Measurements from ENCODE around the gene HOXA9.

Gene HOXA9

DNA sequence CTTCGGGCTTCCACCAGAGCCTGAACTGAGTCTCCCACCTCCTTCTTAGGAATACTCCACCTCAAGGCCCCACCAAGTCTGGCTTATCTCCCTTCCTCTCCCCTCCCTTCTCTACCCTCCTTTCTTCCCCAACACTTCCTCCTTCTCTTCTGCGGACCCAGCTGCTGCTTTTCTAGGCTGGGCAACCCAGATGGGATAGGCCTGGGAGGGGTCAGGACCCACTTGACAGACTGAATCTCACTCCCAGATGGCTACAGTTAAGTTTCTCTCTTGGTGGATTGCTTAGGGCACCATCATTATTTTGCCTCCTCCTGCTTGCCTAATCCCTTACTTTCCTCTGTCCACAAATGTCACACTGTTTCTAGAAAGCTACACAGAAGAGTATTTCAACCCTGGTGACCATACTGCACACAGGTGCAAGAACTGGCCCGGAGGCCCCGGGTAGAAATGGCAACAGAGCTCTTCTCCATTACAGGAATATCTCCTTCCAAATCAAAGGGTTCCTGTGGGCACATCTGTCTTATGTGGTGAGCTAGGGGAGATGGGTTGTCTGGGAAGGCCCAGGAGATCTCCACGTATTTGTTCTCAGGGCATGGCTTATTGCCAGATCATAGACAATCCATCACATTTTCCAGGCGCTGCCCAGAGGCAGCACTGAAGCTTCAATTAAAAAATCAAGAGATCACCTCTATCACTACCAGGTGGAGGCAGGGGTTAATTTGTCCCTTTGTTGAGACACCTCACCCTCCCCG lies 24.8 kb upstream of the HOXA9 start:
- Histone ChIP-seq H3K9me3 (ENCODE audit: control insufficient read depth, low read length) (no peaks in the 10 kb centered on the region), H3K4me1 (ENCODE audit: control insufficient read depth, insufficient read depth, low read length) (peaks cover 26% of the 10 kb centered on the region), H3K27me3 (ENCODE audit: control insufficient read depth, insufficient read depth, low read length) (peaks cover 99% of the 10 kb centered on the region), H3K36me3 (ENCODE audit: control insufficient read depth, insufficient read depth, low read length) (no peaks in the 10 kb centered on the region), H3K9ac (ENCODE audit: low read length) (no peak overlapping the region), H3K4me3 (ENCODE audit: low read length) (no peak overlapping the region)

DNA sequence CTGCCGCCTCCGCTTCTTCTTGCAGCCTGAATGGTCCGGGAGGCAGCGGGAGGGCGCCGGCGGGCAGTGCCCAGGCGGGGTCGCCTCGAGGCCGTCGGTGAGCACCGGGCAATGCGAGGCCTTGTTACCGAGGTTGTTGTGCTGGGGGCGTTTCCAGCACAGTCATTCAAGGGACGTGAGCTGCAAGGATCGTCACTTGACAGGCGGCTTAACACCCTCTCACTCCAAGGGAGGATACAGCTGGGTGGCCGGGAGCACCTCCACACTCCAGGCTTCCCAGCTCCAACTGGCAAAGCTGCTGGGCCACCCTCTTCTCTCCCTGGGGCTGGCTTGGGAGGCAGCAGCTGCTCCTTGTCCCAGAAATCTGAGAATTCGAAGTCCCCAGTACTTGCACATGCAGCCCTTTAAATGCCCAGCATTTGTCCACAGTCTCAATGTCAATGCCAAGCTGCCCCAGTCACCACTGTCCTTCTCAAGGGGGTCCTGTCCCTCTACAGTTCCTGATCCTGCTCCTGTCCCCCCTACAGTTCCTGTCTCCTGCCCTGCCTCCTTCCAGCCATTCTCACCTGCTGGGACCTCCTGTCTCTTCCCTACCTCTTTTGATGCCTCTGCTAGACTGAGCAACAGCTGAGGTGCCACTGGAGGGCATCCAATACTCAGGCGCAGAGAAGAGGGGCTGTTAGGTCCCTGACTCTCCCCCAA lies 24.1 kb upstream of the HOXA9 start:
- Histone ChIP-seq H3K4me1 (ENCODE audit: control insufficient read depth, insufficient read depth, low read length) (peaks cover 33% of the 10 kb centered on the region), H3K27me3 (ENCODE audit: control insufficient read depth, insufficient read depth, low read length) (peaks cover 99% of the 10 kb centered on the region), H3K9me3 (ENCODE audit: control insufficient read depth, low read length) (no peaks in the 10 kb centered on the region), H3K36me3 (ENCODE audit: control insufficient read depth, insufficient read depth, low read length) (no peaks in the 10 kb centered on the region), H3K9ac (ENCODE audit: low read length) (no peak overlapping the region), H3K4me3 (ENCODE audit: low read length) (no peak overlapping the region)

- Histone ChIP-seq H3K4me3 (ENCODE audit: low read length) (no peak overlapping the region), H3K9ac (ENCODE audit: low read length) (no peak overlapping the region), H3K9me3 (ENCODE audit: control insufficient read depth, low read length) (no peaks in the 10 kb centered on the region), H3K4me1 (ENCODE audit: control insufficient read depth, insufficient read depth, low read length) (peaks cover 40% of the 10 kb centered on the region), H3K27me3 (ENCODE audit: control insufficient read depth, insufficient read depth, low read length) (peaks cover 98% of the 10 kb centered on the region), H3K36me3 (ENCODE audit: control insufficient read depth, insufficient read depth, low read length) (no peaks in the 10 kb centered on the region)
These were observed 23.3 kb upstream of the HOXA9 start for GRCh38 chr7:27188386-27189294.

DNA sequence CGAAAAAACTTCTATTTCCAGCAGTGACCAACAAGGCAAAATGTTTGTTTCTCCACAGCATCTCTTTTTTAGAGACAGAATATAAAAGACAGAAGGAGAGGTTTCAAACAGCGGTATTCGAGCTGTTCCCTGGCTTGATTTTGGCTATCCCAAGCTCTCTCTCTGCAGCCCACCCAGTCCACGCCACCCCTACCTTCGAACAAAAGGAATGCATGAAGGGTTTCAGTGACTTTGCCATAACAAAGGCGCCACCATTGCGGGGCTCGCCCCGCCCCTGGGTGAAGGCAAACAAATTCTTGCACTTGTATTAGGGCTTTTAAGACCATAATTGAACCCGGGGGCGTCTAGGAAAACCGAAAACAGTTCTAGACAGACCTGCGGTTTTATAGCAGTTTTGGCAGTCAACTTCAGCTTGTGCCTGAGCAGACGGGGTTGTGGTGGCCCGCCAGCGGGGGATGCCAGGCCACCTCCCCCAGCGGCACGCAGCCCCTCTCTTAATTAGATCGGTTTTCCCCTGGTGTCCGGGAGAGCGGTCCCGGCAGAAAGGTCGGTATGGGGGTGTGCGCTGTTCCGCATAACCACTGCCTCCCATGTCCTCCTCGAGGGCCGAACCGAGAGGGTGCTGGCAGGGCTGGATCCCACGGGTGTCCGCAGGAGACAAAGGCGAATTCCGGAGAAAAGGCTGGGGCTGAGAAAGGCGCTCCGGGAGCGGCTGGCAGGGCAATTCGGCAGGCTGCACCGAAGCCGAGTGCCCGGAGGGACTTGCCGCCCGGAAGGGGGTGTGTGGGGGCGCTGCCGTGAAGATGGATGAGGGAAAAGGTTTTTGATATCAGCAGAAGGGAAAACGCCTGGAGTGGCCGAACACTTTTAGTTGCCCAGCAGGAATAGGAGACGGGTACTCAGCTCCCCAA lies 22.4 kb upstream of the HOXA9 start:
- no peaks in the 10 kb centered on the region for H3K36me3 ChIP-seq (ENCODE audit: control insufficient read depth, insufficient read depth, low read length)
- no peak overlapping the region for H3K4me3 ChIP-seq (ENCODE audit: low read length)
- H3K9me3 ChIP-seq (ENCODE audit: control insufficient read depth, low read length), result no peaks in the 10 kb centered on the region
- peaks cover 40% of the 10 kb centered on the region for H3K4me1 ChIP-seq (ENCODE audit: control insufficient read depth, insufficient read depth, low read length)
- H3K9ac ChIP-seq (ENCODE audit: low read length), result no peak overlapping the region
- H3K27me3 ChIP-seq (ENCODE audit: control insufficient read depth, insufficient read depth, low read length), result peaks cover 98% of the 10 kb centered on the region

GRCh38 chr7:27186668-27187474 lies 21.5 kb upstream of the HOXA9 start:
- peaks cover 35% of the 10 kb centered on the region for H3K4me1 ChIP-seq (ENCODE audit: control insufficient read depth, insufficient read depth, low read length)
- peaks cover 98% of the 10 kb centered on the region for H3K27me3 ChIP-seq (ENCODE audit: control insufficient read depth, insufficient read depth, low read length)
- H3K4me3 ChIP-seq (ENCODE audit: low read length), result no peak overlapping the region
- H3K9ac ChIP-seq (ENCODE audit: low read length), result no peak overlapping the region
- no peaks in the 10 kb centered on the region for H3K9me3 ChIP-seq (ENCODE audit: control insufficient read depth, low read length)
- H3K36me3 ChIP-seq (ENCODE audit: control insufficient read depth, insufficient read depth, low read length), result no peaks in the 10 kb centered on the region

- no peak overlapping the region for H3K4me3 ChIP-seq (ENCODE audit: low read length)
These were observed 20.7 kb upstream of the HOXA9 start for GRCh38 chr7:27185854-27186667.

DNA sequence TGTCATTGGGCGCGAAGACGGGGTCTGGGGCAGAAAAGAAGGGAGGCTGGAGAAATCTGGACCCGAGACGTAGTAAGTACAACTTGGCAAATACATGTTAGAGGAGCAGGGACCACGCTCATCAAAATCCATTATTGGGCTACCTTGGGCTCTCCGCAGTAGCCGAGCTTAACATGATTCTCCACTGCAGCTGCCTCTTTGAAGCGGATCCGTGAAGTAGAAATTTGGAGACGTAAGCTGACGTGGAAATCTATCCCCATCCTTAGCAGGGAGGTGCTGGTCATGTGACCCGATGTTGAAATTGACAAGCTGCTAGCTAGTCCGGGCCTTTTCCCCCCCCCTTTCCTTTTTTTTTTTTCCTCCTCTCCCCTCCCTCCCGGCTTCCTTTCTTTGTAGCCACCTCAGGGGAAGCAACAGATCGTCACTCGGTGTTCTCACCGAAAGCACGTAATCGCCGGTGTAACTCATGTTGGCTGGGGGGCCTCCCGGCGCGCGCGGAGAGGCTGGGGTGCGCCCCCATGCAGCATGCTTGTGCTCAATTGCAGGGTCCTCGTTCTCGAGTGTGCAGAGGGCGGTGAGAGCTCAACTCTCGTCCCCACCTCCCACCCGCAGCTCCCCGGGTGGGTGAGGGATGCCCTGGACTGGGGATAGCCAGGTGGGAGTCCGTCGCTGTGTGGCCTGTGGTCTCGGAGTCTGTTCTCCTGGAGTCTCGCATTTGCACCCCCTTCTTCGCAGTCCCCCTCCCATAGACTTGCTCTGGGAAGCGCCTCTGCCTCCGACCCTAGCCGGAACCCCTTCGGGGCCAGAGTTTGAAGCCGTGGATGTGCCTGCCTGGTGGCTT lies 19.9 kb upstream of the HOXA9 start, which contains the start of gene HOXA11:
Gene HOXA11 (minus strand): TSS at position 220 of the 841 bp plus-strand sequence. CDS start 88 bp downstream, at position 132.
- peaks cover 32% of the 10 kb centered on the region for H3K4me1 ChIP-seq (ENCODE audit: control insufficient read depth, insufficient read depth, low read length)
- H3K9ac ChIP-seq (ENCODE audit: low read length), result no peak within 1 kb of the TSS
- H3K36me3 ChIP-seq (ENCODE audit: control insufficient read depth, insufficient read depth, low read length), result no peaks in the 10 kb centered on the region
- H3K4me3 ChIP-seq (ENCODE audit: low read length), result no peak within 1 kb of the TSS
- peaks cover 96% of the 10 kb centered on the region for H3K27me3 ChIP-seq (ENCODE audit: control insufficient read depth, insufficient read depth, low read length)
- H3K9me3 ChIP-seq (ENCODE audit: control insufficient read depth, low read length), result no peaks in the 10 kb centered on the region

More at GRCh38 chr7:27185854-27186667, 20.7 kb upstream of the HOXA9 start:
- H3K9me3 ChIP-seq (ENCODE audit: control insufficient read depth, low read length), result no peaks in the 10 kb centered on the region
- H3K36me3 ChIP-seq (ENCODE audit: control insufficient read depth, insufficient read depth, low read length), result no peaks in the 10 kb centered on the region
- H3K27me3 ChIP-seq (ENCODE audit: control insufficient read depth, insufficient read depth, low read length), result peaks cover 96% of the 10 kb centered on the region
- H3K4me1 ChIP-seq (ENCODE audit: control insufficient read depth, insufficient read depth, low read length), result peaks cover 32% of the 10 kb centered on the region
- no peak overlapping the region for H3K9ac ChIP-seq (ENCODE audit: low read length)

DNA sequence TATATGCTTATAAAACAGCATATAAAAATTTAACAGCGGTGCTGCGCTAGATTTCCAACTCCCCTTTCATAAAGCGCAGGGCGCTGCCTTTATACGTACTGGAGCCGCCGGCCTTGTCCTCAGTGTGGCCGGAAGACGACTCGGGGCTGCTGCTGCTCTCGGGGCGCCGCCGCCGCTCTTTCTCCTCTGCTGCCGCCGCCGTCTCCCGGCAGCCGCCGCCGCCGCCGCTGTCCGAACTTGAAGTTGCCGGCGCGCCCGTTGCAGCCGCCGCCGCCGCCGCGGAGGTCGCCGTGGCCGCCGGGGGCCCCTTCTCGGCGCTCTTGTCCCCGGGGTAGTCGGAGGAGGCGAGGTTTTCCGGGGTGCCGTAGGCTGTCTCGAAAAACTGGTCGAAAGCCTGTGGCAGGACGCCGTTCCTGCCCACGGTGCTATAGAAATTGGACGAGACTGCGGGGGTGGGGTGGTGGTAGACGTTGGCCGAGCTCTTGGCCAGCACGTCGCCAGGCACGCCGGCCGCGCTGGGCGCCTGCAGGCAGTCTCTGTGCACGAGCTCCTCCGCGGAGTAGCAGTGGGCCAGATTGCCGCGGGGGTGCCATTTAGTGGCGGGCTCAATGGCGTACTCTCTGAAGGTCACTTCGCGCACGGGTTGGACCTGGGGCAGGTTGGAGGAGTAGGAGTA lies 19.1 kb upstream of the HOXA9 start:
- Histone ChIP-seq H3K9ac (ENCODE audit: low read length) (no peak overlapping the region), H3K27me3 (ENCODE audit: control insufficient read depth, insufficient read depth, low read length) (peaks cover 96% of the 10 kb centered on the region), H3K9me3 (ENCODE audit: control insufficient read depth, low read length) (no peaks in the 10 kb centered on the region), H3K36me3 (ENCODE audit: control insufficient read depth, insufficient read depth, low read length) (no peaks in the 10 kb centered on the region), H3K4me3 (ENCODE audit: low read length) (no peak overlapping the region), H3K4me1 (ENCODE audit: control insufficient read depth, insufficient read depth, low read length) (peaks cover 38% of the 10 kb centered on the region)

- Histone ChIP-seq H3K27me3 (ENCODE audit: control insufficient read depth, insufficient read depth, low read length) (peaks cover 96% of the 10 kb centered on the region), H3K36me3 (ENCODE audit: control insufficient read depth, insufficient read depth, low read length) (no peaks in the 10 kb centered on the region), H3K4me1 (ENCODE audit: control insufficient read depth, insufficient read depth, low read length) (peaks cover 38% of the 10 kb centered on the region), H3K9me3 (ENCODE audit: control insufficient read depth, low read length) (no peaks in the 10 kb centered on the region), H3K9ac (ENCODE audit: low read length) (no peak overlapping the region), H3K4me3 (ENCODE audit: low read length) (no peak overlapping the region)
These were observed 18.5 kb upstream of the HOXA9 start for GRCh38 chr7:27183682-27184336.

Measured in mucosa of stomach (tissue), 1 donor.